Naive B cell (primary cell): Measurements from ENCODE around the gene AGRN. TPM values are rescaled to one million over a fixed set of nuclear protein-coding genes. Genes with fewer than 3 reads are reported as not detected.
A peak's percentile ranks its signal among the peaks of the same experiment; 100 is the strongest.
"Not testable (repeated sequence)": the region's sequence is repeated elsewhere in the genome, so short reads cannot be mapped to it uniquely, and the experiment has no call there.

Experiments
- ATAC-seq, 2 donors: fragments of 150-1000 bp; cut with Tn5 transposase; 2 replicates each; pipeline ENCODE4 v1.10.0; 2021; ENCODE audit warnings: low read depth in 2 of 2, mild to moderate bottlenecking in 2 of 2, moderate library complexity in 2 of 2
- DNase-seq: peaks from one replicate; pipeline ENCODE4 v3.0.0; 2022
- H3K27ac Mint-ChIP-seq, 6 donors: one replicate each; pipeline ENCODE4 v1.8.0; 2020 to 2022; ENCODE audit warnings: mild to moderate bottlenecking in 6 of 6, mixed read lengths in 6 of 6, moderate library complexity in 5 of 6, inconsistent platforms in 2 of 6
- H3K27me3 Mint-ChIP-seq, 3 donors: one replicate each; pipeline ENCODE4 v1.8.0; 2021 to 2022; ENCODE audit warnings: mixed read lengths in 3 of 3, mild to moderate bottlenecking in 1 of 3
- H3K36me3 Mint-ChIP-seq, 2 donors: one replicate each; pipeline ENCODE4 v1.8.0; 2020 to 2022; ENCODE audit warnings: mixed read lengths in 2 of 2, inconsistent platforms in 1 of 2, mild to moderate bottlenecking in 1 of 2
- H3K4me1 Mint-ChIP-seq, 3 donors: one replicate each; pipeline ENCODE4 v1.8.0; 2020 to 2022; ENCODE audit warnings: mixed read lengths in 3 of 3, inconsistent platforms in 1 of 3, mild to moderate bottlenecking in 1 of 3, moderate library complexity in 1 of 3
- H3K4me3 Mint-ChIP-seq, 8 donors: one replicate each; pipeline ENCODE4 v1.8.0; 2020 to 2022; ENCODE audit warnings: mild to moderate bottlenecking in 8 of 8, mixed read lengths in 8 of 8, moderate library complexity in 8 of 8, inconsistent platforms in 2 of 8
- H3K9me3 Mint-ChIP-seq, 7 donors: one replicate each; pipeline ENCODE4 v1.8.0; 2020 to 2022; ENCODE audit warnings: mixed read lengths in 7 of 7, mild to moderate bottlenecking in 5 of 7, inconsistent platforms in 2 of 7, moderate library complexity in 1 of 7
- polyA plus RNA-seq, 6 donors: library from polyadenylated mRNA; unstranded; fragments of 300-500 nt; fragmentation: Illumina TruSeq; gene quantifications; one replicate each; pipeline ENCODE4 v1.2.3, GENCODE V29; 2021; ENCODE audit warnings: low read depth in 6 of 6

AGRN gene
- polyA plus RNA-seq, 6 donors from 2014 or later: 0.04 to 0.52 TPM; not detected in 4

DNA sequence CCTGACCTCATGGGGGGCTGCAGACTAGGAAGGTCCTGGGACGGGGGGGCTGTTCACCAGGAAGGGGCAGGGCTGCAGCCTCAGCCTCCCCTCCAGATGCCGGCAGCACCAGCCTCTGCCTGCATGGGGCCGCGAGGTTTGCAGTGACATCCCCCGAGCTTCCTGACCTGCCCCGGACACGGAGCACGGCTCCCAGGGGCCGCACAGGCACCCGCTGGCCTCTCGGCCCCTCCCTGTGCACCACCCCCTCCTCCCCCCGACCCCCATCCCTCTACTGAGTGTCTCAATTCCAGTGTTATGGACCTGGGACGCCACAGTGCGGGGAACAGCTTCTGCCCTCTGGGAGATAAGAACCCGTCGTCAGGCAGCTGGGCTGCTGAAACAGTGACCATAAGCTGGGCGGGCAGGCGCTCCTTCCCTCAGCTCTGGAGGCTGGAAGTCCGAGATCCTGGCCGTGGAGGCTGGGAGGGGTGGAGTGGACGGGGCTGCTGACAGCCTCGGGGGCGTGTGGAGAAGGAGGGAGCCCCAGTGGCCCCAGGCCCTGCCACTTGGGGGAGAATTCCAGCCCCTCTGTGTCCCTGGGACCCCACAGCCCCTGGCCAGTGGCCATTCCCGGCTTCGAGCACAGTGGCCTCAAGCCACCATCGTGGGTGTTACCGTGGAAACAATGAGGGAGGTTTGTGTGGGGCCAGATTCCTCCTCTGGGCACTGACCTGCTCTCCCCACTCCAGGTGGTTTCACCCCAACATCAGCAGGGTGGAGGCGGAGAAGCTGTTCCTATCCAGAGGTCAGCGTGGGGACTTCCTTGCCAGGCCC is 42.6 kb downstream of the AGRN start:
- H3K9me3 Mint-ChIP-seq: no peaks in the 10 kb centered on the region
- peaks cover 10 to 23% (median 13%) of the 10 kb centered on the region in 3 donors for H3K4me1 Mint-ChIP-seq
- no peaks in the 10 kb centered on the region for H3K36me3 Mint-ChIP-seq
- H3K27ac Mint-ChIP-seq: peak overlapping the region in 1 of 6 donors; percentile 4
- peaks cover 3 to 54% (median 28%) of the 10 kb centered on the region in 3 donors for H3K27me3 Mint-ChIP-seq
- H3K4me3 Mint-ChIP-seq: no peak overlapping the region
- no peak for DNase-seq
- no peak for ATAC-seq

DNA sequence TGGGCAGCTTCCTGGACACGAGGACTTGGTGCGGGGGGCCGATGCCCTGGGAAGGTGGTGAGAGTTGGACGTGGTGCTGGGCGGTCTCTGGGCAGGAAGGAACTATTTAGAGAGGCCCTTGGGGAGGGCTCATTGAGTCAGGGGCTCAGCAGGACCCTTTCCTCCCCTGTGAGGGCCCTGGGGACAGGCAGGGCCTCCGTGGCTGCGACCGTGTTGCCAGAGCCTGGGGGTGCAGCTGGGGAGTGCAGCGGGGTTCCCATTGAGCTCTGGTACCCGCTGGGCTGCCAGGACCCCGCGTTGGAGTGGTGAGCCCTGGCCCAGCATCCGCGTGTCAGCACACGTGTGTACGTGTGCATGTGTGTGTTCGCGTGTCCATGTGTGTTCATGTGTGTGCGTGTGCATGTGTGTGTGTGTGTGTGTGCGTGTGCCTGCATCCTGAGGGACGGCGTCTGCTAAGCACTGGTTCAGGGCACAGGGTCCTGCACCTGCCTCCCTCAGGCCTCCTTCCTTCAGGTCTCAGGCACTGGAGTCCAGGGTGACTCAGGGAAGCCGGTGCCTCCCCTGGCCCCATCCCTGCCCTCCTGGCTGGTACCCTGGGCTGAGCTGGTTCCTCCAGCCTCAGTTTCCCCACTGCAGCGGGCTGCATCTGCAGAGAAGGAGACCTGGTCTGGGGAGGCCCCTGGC is 43.5 kb downstream of the AGRN start:
- Mint-ChIP-seq H3K36me3 (no peaks in the 10 kb centered on the region), H3K4me3 (peak overlapping the region in 1 of 8 donors; percentile 60)

DNA sequence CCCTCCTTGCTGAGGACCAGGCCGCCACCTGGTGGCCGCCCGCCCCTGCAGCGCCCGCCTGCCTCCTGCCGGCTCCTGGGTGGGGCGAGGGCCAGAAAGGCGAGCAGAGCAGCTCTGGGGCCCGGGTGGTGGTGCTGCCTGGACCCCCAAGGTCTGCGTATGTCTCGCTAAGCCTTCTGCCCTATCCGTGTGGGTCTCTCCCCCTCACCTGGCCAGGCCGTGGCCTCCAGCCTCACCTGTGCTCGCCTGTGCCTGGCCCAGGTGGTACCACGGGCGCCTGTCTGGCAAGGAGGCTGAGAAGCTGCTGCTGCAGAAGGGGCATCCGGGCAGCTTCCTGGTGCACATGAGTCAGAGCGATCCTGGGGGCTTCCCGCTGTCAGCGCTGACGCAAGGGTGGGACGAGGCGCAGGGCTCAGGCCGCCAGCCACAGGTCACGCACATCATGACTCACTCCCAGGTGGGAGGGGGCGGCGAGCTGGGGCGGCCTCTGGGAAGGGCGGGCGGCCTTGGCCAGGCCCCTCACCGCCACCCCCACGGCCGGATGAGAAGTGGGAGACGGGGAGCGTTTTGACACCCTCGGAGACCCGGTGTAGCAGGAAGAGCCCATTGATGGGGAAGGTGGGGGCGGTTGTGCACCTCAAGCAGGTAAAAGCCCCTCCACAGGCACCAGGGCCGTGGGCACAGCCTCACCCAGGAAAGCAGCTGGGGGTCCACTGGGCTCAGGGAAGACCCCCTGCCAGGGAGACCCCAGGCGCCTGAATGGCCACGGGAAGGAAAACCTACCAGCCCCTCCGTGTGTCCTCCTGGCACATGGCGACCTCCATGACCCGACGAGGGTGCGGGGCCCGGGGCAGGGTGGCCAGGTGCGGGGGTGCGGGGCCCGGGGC is 44.3 kb downstream of the AGRN start:
- peak overlapping the region in 3 of 6 donors; percentile 36 to 92 (median 85) for H3K27ac Mint-ChIP-seq
- peaks cover 8 to 19% (median 10%) of the 10 kb centered on the region in 3 donors for H3K4me1 Mint-ChIP-seq
- ATAC-seq: peak; percentile 51

More for the DNA sequence above, 43.5 kb downstream of the AGRN start:
- ATAC-seq: no peak
- H3K27ac Mint-ChIP-seq: peak overlapping the region in 2 of 6 donors; percentile 4 to 92
- peaks cover 10 to 23% (median 15%) of the 10 kb centered on the region in 3 donors for H3K4me1 Mint-ChIP-seq
- DNase-seq: no peak
- H3K9me3 Mint-ChIP-seq: no peaks in the 10 kb centered on the region
- peaks cover 3 to 46% (median 22%) of the 10 kb centered on the region in 3 donors for H3K27me3 Mint-ChIP-seq

DNA sequence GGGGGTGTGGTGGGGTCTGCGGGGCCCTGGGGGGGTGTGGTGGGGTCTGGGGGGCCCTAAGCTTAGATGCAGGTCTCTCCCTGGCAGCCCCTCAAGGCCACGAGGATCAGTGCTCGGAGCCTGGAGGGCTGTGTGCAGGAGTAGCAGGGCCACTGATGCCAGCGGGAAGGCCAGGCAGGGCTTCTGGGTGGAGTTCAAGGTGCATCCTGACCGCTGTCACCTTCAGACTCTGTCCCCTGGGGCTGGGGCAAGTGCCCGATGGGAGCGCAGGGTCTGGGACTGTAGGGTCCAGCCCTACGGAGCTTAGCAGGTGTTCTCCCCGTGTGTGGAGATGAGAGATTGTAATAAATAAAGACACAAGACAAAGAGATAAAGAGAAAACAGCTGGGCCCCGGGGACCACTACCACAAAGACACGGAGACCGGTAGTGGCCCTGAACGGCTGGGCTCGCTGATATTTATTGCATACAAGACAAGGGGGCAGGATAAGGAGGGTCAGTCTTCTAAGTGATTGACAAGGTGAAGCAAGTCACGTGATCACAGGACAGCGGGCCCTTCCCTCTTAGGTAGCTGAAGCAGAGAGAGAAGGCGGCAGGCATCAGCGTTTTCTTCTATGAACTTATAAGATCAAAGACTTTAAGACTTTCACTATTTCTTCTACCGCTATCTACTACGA is 45.5 kb downstream of the AGRN start:
- H3K27ac Mint-ChIP-seq: peak overlapping the region in 5 of 6 donors; percentile 34 to 78 (median 42)
- H3K9me3 Mint-ChIP-seq: no peaks in the 10 kb centered on the region
- peaks cover 11 to 21% (median 12%) of the 10 kb centered on the region in 3 donors for H3K4me1 Mint-ChIP-seq
- ATAC-seq (no peak), DNase-seq (no peak)
- peak overlapping the region in 4 of 8 donors; percentile 19 to 60 (median 37) for H3K4me3 Mint-ChIP-seq
- H3K27me3 Mint-ChIP-seq: peaks cover 3 to 33% (median 12%) of the 10 kb centered on the region in 3 donors
- no peaks in the 10 kb centered on the region for H3K36me3 Mint-ChIP-seq

More for the DNA sequence above, 44.3 kb downstream of the AGRN start:
- DNase-seq: peak; percentile 74
- H3K9me3 Mint-ChIP-seq: no peaks in the 10 kb centered on the region
- peaks cover 3 to 39% (median 14%) of the 10 kb centered on the region in 3 donors for H3K27me3 Mint-ChIP-seq
- H3K4me3 Mint-ChIP-seq: peak overlapping the region in 1 of 8 donors; percentile 19
- H3K36me3 Mint-ChIP-seq: no peaks in the 10 kb centered on the region

DNA sequence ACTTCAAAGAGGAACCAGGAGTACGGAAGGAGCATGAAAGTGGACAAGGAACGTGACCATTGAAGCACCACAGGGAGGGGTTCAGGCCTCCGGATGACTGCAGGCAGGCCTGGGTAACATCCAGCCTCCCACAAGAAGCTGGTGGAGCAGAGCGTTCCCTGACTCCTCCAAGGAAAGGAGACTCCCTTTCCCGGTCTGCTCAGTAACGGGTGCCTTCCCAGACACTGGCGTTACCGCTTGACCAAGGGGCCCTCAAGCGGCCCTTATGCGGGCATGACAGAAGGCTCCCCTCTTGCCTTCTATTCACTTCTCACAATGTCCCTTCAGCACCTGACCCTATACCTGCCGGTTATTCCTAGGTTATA is 46.0 kb downstream of the AGRN start:
- H3K9me3 Mint-ChIP-seq, DNase-seq, H3K36me3 Mint-ChIP-seq, ATAC-seq: not testable (repeated sequence)
- Mint-ChIP-seq H3K27me3 (peaks cover 0 to 28% (median 6%) of the 10 kb centered on the region in 3 donors), H3K4me1 (peaks cover 12 to 23% (median 16%) of the 10 kb centered on the region in 3 donors), H3K27ac (peak overlapping the region in 1 of 6 donors; percentile 78), H3K4me3 (peak overlapping the region in 3 of 8 donors; percentile 32 to 60 (median 42))

DNA sequence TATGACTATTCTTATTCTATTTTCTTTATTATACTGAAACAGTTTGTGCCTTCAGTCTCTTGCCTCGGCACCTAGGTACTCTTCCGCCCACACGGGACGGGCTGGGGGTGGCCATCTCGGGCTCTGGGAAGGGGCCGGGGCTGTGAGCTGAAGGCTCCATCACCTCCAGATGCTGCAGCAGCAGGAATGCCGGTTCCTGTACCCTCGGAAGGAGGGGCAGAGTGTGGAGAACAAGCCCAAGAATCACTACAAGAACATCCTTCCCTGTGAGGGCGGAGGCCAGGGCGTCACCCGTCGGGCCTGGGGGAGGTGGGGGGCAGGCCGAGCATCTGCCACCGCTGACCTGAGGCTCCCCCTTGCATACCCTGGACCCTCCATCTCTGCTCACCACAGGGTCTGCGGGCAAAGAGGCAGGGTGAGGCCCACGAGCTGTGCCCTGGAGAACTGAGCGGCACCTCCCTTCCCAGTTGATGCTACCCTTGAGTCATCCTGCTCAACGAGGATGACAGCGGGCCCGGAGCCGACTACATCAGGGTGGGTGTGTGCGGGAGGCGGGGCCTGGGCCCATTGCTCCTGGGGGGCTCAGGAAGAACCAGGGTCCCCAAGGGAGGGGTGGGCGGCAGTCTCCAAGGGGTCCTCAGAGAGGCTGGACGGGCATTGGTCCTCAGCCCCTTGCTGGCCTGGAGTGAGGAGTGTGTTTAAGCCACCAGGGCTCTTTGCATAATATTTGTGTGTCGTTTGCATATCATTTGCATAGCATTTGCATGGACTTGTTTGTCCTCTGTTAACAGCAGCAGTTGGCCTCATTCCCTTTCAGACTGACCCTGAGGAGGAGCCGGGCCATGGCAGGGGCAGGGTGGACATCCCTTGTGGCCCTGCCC is 46.7 kb downstream of the AGRN start:
- H3K36me3 Mint-ChIP-seq: no peaks in the 10 kb centered on the region
- H3K4me1 Mint-ChIP-seq: peaks cover 12 to 23% (median 20%) of the 10 kb centered on the region in 3 donors
- peak overlapping the region in 3 of 6 donors; percentile 18 to 82 (median 50) for H3K27ac Mint-ChIP-seq
- DNase-seq (no peak), ATAC-seq (no peak)
- H3K4me3 Mint-ChIP-seq: peak overlapping the region in 4 of 8 donors; percentile 20 to 68 (median 32)
- H3K27me3 Mint-ChIP-seq: peaks cover 0 to 21% (median 0%) of the 10 kb centered on the region in 3 donors
- H3K9me3 Mint-ChIP-seq: no peaks in the 10 kb centered on the region

DNA sequence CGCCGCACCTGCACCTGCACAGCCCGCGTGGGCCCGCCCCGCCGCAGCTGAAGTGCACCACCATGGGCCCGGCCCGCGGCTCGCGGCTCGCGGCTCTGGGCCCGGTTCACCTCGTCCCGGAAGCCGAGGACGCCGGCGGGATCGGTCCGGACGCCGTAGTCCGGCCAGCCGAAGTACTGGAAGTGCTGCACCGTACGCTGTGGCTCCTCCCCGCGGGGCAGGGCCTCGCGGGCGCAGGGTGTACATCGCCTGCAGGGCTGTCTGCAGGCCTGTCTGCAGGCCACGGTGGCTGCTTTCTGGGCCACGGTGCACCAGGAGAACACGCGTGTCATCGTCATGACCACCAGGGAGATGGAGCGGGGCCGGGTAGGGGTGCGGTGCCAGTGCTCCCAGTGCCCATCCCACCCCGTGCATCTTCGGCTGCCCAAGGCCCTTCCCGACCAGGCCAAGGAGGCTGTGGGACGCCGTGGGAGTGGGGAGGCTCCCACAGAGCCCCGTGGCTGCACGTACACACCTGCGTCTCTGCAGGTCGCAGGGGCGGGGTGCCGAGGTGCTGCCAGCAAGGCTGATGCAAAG is 47.5 kb downstream of the AGRN start:
- Mint-ChIP-seq H3K4me1 (peaks cover 12 to 23% (median 20%) of the 10 kb centered on the region in 3 donors), H3K4me3 (peak overlapping the region in 1 of 8 donors; percentile 68), H3K36me3 (no peaks in the 10 kb centered on the region), H3K27ac (no peak overlapping the region), H3K9me3 (no peaks in the 10 kb centered on the region), H3K27me3 (peaks cover 0 to 16% (median 0%) of the 10 kb centered on the region in 3 donors)
- DNase-seq (no peak), ATAC-seq (no peak)

DNA sequence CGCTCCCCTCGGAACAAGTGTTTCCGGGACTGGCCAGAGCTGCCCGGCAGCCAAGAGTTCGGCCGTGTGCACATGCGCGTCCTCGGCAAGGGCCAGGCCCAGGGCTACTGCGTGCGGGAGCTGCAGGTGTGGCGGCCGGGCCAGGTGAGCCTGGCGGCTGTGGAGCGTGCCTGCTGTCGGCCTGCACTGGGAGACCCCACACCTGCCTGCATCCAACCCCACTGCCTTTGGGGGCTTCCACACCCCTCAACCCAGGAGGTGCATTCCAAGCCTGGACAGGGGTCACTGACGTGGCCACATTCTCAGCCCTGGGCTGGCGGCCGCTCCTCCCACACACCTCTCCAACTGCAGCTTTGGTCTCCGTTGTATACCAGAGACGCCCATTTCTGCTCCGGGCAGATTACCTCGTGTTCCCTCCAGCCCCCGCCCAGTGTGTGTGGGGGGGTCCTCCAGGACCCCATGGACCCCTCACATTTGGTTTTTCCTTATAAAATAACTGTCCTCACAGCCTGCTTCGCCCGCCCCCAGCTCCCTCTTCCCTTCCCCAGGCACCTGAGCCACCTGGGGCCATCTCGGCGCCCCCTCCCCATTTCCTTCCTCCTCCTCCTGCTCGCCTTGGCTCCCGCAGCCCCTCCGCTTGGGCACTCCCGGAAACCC is 48.1 kb downstream of the AGRN start:
- ATAC-seq: no peak
- no peaks in the 10 kb centered on the region for H3K36me3 Mint-ChIP-seq
- H3K27me3 Mint-ChIP-seq: peaks cover 0 to 16% (median 0%) of the 10 kb centered on the region in 3 donors
- peak overlapping the region; percentile 51 to 90 (median 74) for H3K4me3 Mint-ChIP-seq
- peak overlapping the region in 4 of 6 donors; percentile 44 to 96 (median 81) for H3K27ac Mint-ChIP-seq
- no peak for DNase-seq
- peaks cover 12 to 27% (median 20%) of the 10 kb centered on the region in 3 donors for H3K4me1 Mint-ChIP-seq
- H3K9me3 Mint-ChIP-seq: no peaks in the 10 kb centered on the region

DNA sequence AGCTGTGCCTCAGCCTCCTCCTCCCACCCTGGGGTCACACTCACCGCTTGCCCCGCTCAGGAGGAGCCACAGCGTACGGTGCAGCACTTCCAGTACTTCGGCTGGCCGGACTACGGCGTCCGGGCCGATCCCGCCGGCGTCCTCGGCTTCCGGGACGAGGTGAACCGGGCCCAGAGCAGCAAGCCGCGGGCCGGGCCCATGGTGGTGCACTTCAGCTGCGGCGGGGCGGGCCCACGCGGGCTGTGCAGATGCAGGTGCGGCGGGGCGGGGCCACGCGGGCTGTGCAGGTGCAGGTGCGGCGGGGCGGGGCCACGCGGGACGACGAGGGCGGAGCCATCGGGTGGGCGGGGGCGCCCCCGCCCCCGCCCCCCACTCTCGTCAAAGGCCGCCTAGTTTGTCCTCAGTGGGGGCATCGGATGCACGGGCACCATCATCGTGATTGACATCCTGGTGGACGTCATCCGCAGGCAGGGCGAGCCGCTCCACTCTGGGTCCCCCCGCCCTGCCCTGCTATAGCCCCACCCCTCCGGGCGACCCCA is 48.7 kb downstream of the AGRN start:
- Mint-ChIP-seq H3K27me3 (peaks cover 0 to 13% (median 0%) of the 10 kb centered on the region in 3 donors), H3K4me1 (peaks cover 12 to 27% (median 20%) of the 10 kb centered on the region in 3 donors), H3K9me3 (no peaks in the 10 kb centered on the region), H3K4me3 (peak overlapping the region; percentile 51 to 92 (median 81)), H3K36me3 (no peaks in the 10 kb centered on the region), H3K27ac (peak overlapping the region in 4 of 6 donors; percentile 44 to 96 (median 90))
- DNase-seq (peak; percentile 76), ATAC-seq (peak; percentile 57 to 67)

DNA sequence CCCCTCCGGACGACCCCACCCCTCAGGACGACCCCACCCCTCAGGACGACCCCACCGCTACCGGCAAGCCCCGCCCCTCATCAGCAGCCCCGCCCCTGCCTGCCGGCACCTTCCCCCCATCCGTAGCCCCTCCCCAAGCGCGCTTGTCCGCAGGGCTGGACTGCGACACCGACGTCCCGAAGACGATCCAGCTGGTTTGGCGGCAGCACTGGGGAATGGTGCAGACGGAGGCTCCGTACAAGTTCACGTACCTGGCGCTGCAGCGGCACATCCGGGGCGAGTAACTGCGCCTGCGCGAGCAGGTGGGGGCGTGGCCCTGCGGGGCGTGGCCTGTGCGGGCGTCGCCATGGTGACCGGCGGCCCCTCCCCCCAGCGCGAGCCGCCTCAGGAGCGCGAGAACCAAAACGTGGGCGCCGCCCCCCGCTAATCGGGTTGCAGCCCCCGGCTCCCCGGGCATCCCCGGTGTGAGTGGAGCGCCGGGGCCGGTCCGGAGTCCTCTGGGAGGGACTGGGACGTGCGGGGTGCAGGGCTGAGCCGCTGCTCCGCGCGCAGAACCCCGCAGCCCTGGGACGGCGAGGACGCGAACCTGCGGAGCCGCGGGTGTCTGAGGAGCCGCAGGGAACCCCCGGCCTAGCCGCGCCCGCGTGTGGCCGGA is 49.3 kb downstream of the AGRN start:
- DNase-seq (peak; percentile 89), ATAC-seq (peak; percentile 39 to 60)
- peak overlapping the region; percentile 51 to 92 (median 81) for H3K4me3 Mint-ChIP-seq
- peak overlapping the region in 5 of 6 donors; percentile 44 to 96 (median 85) for H3K27ac Mint-ChIP-seq
- peaks cover 0 to 9% (median 0%) of the 10 kb centered on the region in 3 donors for H3K27me3 Mint-ChIP-seq
- peaks cover 12 to 24% (median 20%) of the 10 kb centered on the region in 3 donors for H3K4me1 Mint-ChIP-seq
- H3K9me3 Mint-ChIP-seq: no peaks in the 10 kb centered on the region
- no peaks in the 10 kb centered on the region for H3K36me3 Mint-ChIP-seq
